ENCODE measurements around the gene ACSL3.

Gene ACSL3

GRCh38 chr2:222926915-222927314 is 66.1 kb downstream of the ACSL3 start:
- H3K9me2 ChIP-seq (replicated peaks; ENCODE audit: insufficient read depth, low read length) = no peaks in the 10 kb centered on the region
- H2AFZ ChIP-seq (ENCODE audit: low read length) = no peak overlapping the region
- H3K27ac ChIP-seq (ENCODE audit: low read length) = no peak overlapping the region
- no peak overlapping the region for H3K4me2 ChIP-seq (ENCODE audit: low read depth, low read length)
- no peaks in the 10 kb centered on the region for H4K20me1 ChIP-seq (ENCODE audit: insufficient read depth, low read length)
- H3K79me2 ChIP-seq (ENCODE audit: low read length) = no peaks in the 10 kb centered on the region
- no peaks in the 10 kb centered on the region for H3F3A ChIP-seq (ENCODE audit: insufficient read depth, low read length)
- H3K36me3 ChIP-seq (replicated peaks; ENCODE audit: insufficient read depth, low read length) = no peaks in the 10 kb centered on the region
- H3K4me3 ChIP-seq (ENCODE audit: low read length) = no peak overlapping the region
- H3K4me1 ChIP-seq (ENCODE audit: low read length) = no peaks in the 10 kb centered on the region
- no peaks in the 10 kb centered on the region for H3K27me3 ChIP-seq (replicated peaks; ENCODE audit: insufficient read depth, low read length)
- H3K9me3 ChIP-seq (replicated peaks; ENCODE audit: insufficient read depth, low read length) = no peaks in the 10 kb centered on the region
- H3K9ac ChIP-seq (ENCODE audit: low read length) = no peak overlapping the region
- DNase-seq = no peak
- TF ChIP-seq EZH2 (optimal IDR thresholded peaks at IDR 0.05; ENCODE audit: low read depth, low read length) (no peak), CTCF (IDR thresholded peaks at IDR 0.05; ENCODE audit: low read length) (no peak), EZH2phosphoT487 (IDR thresholded peaks at IDR 0.05; ENCODE audit: low read length) (no peak)

DNA sequence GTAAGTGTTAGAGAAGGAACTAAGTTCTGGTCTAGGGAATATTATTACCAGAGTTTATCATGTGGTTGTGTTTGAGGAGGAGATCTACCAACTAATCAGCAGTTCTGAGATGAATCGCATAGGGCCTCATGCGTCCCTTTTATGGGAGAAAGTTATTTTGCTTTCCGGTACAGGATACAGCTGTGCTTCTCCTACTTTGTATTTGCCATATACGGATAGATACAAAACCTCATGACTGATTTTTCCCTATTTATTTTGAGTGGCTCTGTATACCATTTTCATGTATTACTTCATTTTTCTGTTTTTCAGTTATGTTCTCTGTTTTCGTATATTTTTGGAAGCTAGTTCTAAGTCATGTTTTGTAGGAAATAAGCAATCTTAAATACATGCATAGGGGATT is 66.8 kb downstream of the ACSL3 start:
- no peak overlapping the region for H3K27ac ChIP-seq (ENCODE audit: low read length)
- H3K9me3 ChIP-seq (replicated peaks; ENCODE audit: insufficient read depth, low read length) = no peaks in the 10 kb centered on the region
- no peaks in the 10 kb centered on the region for H3K4me1 ChIP-seq (ENCODE audit: low read length)
- no peaks in the 10 kb centered on the region for H3K9me2 ChIP-seq (replicated peaks; ENCODE audit: insufficient read depth, low read length)
- H3K9ac ChIP-seq (ENCODE audit: low read length) = no peak overlapping the region
- H3K36me3 ChIP-seq (replicated peaks; ENCODE audit: insufficient read depth, low read length) = no peaks in the 10 kb centered on the region
- no peaks in the 10 kb centered on the region for H3K79me2 ChIP-seq (ENCODE audit: low read length)
- no peak for DNase-seq
- no peaks in the 10 kb centered on the region for H3F3A ChIP-seq (ENCODE audit: insufficient read depth, low read length)
- no peak overlapping the region for H3K4me3 ChIP-seq (ENCODE audit: low read length)
- H3K27me3 ChIP-seq (replicated peaks; ENCODE audit: insufficient read depth, low read length) = no peaks in the 10 kb centered on the region
- H4K20me1 ChIP-seq (ENCODE audit: insufficient read depth, low read length) = no peaks in the 10 kb centered on the region
- H2AFZ ChIP-seq (ENCODE audit: low read length) = no peak overlapping the region
- no peak for TF ChIP-seq EZH2phosphoT487 (IDR thresholded peaks at IDR 0.05; ENCODE audit: low read length)
- no peak for TF ChIP-seq EZH2 (optimal IDR thresholded peaks at IDR 0.05; ENCODE audit: low read depth, low read length)
- no peak for TF ChIP-seq CTCF (IDR thresholded peaks at IDR 0.05; ENCODE audit: low read length)
- H3K4me2 ChIP-seq (ENCODE audit: low read depth, low read length) = no peak overlapping the region

GRCh38 chr2:222928335-222928734 is 67.5 kb downstream of the ACSL3 start:
- Histone ChIP-seq H3K27ac (ENCODE audit: low read length) (no peak overlapping the region), H3K4me1 (ENCODE audit: low read length) (no peaks in the 10 kb centered on the region), H3F3A (ENCODE audit: insufficient read depth, low read length) (no peaks in the 10 kb centered on the region), H3K36me3 (replicated peaks; ENCODE audit: insufficient read depth, low read length) (no peaks in the 10 kb centered on the region), H3K9ac (ENCODE audit: low read length) (no peak overlapping the region), H3K27me3 (replicated peaks; ENCODE audit: insufficient read depth, low read length) (no peaks in the 10 kb centered on the region), H3K9me2 (replicated peaks; ENCODE audit: insufficient read depth, low read length) (no peaks in the 10 kb centered on the region), H4K20me1 (ENCODE audit: insufficient read depth, low read length) (no peaks in the 10 kb centered on the region), H3K9me3 (replicated peaks; ENCODE audit: insufficient read depth, low read length) (no peaks in the 10 kb centered on the region), H3K79me2 (ENCODE audit: low read length) (no peaks in the 10 kb centered on the region), H3K4me3 (ENCODE audit: low read length) (no peak overlapping the region), H2AFZ (ENCODE audit: low read length) (no peak overlapping the region), H3K4me2 (ENCODE audit: low read depth, low read length) (no peak overlapping the region)
- no peak for TF ChIP-seq EZH2 (optimal IDR thresholded peaks at IDR 0.05; ENCODE audit: low read depth, low read length)
- no peak for TF ChIP-seq EZH2phosphoT487 (IDR thresholded peaks at IDR 0.05; ENCODE audit: low read length)
- no peak for TF ChIP-seq CTCF (IDR thresholded peaks at IDR 0.05; ENCODE audit: low read length)
- DNase-seq = no peak

All from MM.1S (cell line).